ENCODE measurements around the gene KRT33B.
"Not testable (repeated sequence)": the region's sequence is repeated elsewhere in the genome, so short reads cannot be mapped to it uniquely, and the experiment has no call there.

DNA sequence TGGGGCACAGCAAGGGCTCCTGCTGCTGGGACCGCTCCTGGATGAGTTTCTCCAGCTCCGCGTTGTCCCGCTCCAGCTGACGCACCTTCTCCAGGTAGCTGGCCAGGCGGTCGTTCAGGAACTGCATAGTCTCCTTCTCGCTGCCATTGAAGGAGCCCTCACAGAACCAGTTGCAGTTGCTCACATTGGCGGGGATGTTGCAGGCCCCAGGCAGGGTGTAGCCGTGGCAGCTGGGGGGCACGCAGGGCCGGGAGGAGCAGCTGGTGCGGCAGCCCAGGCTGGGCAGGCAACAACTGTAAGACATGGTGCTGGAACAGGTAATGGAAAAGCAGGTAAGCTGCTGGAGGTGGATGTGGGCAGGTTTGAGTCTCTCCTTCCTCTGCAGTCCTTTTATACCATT, 12.3 kb upstream of the KRT33B start, which contains the start of gene KRT34:
- not testable (repeated sequence) for TF ChIP-seq POLR2AphosphoS5 (IDR thresholded peaks at IDR 0.05; ENCODE audit: low read depth, low read length)
- TF ChIP-seq, protein P1, sequence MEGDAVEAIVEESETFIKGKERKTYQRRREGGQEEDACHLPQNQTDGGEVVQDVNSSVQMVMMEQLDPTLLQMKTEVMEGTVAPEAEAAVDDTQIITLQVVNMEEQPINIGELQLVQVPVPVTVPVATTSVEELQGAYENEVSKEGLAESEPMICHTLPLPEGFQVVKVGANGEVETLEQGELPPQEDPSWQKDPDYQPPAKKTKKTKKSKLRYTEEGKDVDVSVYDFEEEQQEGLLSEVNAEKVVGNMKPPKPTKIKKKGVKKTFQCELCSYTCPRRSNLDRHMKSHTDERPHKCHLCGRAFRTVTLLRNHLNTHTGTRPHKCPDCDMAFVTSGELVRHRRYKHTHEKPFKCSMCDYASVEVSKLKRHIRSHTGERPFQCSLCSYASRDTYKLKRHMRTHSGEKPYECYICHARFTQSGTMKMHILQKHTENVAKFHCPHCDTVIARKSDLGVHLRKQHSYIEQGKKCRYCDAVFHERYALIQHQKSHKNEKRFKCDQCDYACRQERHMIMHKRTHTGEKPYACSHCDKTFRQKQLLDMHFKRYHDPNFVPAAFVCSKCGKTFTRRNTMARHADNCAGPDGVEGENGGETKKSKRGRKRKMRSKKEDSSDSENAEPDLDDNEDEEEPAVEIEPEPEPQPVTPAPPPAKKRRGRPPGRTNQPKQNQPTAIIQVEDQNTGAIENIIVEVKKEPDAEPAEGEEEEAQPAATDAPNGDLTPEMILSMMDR (IDR thresholded peaks at IDR 0.05): not testable (repeated sequence)
- TF ChIP-seq, protein P2, sequence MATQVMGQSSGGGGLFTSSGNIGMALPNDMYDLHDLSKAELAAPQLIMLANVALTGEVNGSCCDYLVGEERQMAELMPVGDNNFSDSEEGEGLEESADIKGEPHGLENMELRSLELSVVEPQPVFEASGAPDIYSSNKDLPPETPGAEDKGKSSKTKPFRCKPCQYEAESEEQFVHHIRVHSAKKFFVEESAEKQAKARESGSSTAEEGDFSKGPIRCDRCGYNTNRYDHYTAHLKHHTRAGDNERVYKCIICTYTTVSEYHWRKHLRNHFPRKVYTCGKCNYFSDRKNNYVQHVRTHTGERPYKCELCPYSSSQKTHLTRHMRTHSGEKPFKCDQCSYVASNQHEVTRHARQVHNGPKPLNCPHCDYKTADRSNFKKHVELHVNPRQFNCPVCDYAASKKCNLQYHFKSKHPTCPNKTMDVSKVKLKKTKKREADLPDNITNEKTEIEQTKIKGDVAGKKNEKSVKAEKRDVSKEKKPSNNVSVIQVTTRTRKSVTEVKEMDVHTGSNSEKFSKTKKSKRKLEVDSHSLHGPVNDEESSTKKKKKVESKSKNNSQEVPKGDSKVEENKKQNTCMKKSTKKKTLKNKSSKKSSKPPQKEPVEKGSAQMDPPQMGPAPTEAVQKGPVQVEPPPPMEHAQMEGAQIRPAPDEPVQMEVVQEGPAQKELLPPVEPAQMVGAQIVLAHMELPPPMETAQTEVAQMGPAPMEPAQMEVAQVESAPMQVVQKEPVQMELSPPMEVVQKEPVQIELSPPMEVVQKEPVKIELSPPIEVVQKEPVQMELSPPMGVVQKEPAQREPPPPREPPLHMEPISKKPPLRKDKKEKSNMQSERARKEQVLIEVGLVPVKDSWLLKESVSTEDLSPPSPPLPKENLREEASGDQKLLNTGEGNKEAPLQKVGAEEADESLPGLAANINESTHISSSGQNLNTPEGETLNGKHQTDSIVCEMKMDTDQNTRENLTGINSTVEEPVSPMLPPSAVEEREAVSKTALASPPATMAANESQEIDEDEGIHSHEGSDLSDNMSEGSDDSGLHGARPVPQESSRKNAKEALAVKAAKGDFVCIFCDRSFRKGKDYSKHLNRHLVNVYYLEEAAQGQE (IDR thresholded peaks at IDR 0.05; ENCODE audit: insufficient read depth in 1 of 2, low read depth in 2 of 2, low read length in 1 of 2): not testable (repeated sequence)

Measured in Panc1 (cell line).